DLD1 (cell line): ENCODE results near the gene TLE4.
"Not testable (repeated sequence)": the region's sequence is repeated elsewhere in the genome, so short reads cannot be mapped to it uniquely, and the experiment has no call there.

Experiments used
- in situ Hi-C: cut with HindIII; loops from 2 replicates; pipeline ENCODE4 v1.10.0; 2017; ENCODE audit warnings: low sequenced_read_pairs

Gene TLE4

GRCh38 chr9:79630521-79631403, 59.0 kb downstream of the TLE4 start:
- in situ Hi-C loops = no loop called here

- in situ Hi-C loops = no loop called here
These were observed 60.3 kb downstream of the TLE4 start for GRCh38 chr9:79632060-79632459.

- in situ Hi-C loops = no loop called here
These were observed 60.9 kb downstream of the TLE4 start for GRCh38 chr9:79632705-79633104.

- in situ Hi-C loops = no loop called here
These were observed 61.8 kb downstream of the TLE4 start for GRCh38 chr9:79633558-79633957.

GRCh38 chr9:79637177-79637925, 65.6 kb downstream of the TLE4 start:
- in situ Hi-C loops = no loop called here

GRCh38 chr9:79638806-79639205, 67.0 kb downstream of the TLE4 start:
- in situ Hi-C loops = no loop called here

GRCh38 chr9:79639354-79639753, 67.6 kb downstream of the TLE4 start:
- in situ Hi-C loops = no loop called here

- in situ Hi-C loops = not testable (repeated sequence)
These were observed 68.3 kb downstream of the TLE4 start for GRCh38 chr9:79640067-79640466.

- in situ Hi-C loops = no loop called here
These were observed 69.3 kb downstream of the TLE4 start for GRCh38 chr9:79641070-79641469.

GRCh38 chr9:79642671-79643070, 70.9 kb downstream of the TLE4 start:
- in situ Hi-C loops = no loop called here

- in situ Hi-C loops = no loop called here
These were observed 72.3 kb downstream of the TLE4 start for GRCh38 chr9:79644048-79644447.

GRCh38 chr9:79644601-79645000, 72.8 kb downstream of the TLE4 start:
- in situ Hi-C loops = no loop called here

- in situ Hi-C loops = no loop called here
These were observed 73.3 kb downstream of the TLE4 start for GRCh38 chr9:79645110-79645509.

GRCh38 chr9:79646096-79646495, 74.3 kb downstream of the TLE4 start:
- in situ Hi-C loops = no loop called here

- in situ Hi-C loops = no loop called here
These were observed 79.6 kb downstream of the TLE4 start for GRCh38 chr9:79651251-79651795.

GRCh38 chr9:79652598-79652997, 80.8 kb downstream of the TLE4 start:
- in situ Hi-C loops = no loop called here

GRCh38 chr9:79654591-79655382, 83.0 kb downstream of the TLE4 start:
- in situ Hi-C loops = not testable (repeated sequence)

GRCh38 chr9:79655551-79655950, 83.8 kb downstream of the TLE4 start:
- in situ Hi-C loops = no loop called here

GRCh38 chr9:79656169-79656568, 84.4 kb downstream of the TLE4 start:
- in situ Hi-C loops = no loop called here

GRCh38 chr9:79657891-79658290, 86.1 kb downstream of the TLE4 start:
- in situ Hi-C loops = no loop called here

- in situ Hi-C loops = no loop called here
These were observed 87.2 kb downstream of the TLE4 start for GRCh38 chr9:79658926-79659325.
